OCI-LY7 (cell line): ENCODE measurements around the gene TSG101. TPM values are rescaled to one million over a fixed set of nuclear protein-coding genes. Genes with fewer than 3 reads are reported as not detected.

Experiments used
- BruUV-seq: library from RNA; stranded (reverse); fragments of 400-500 nt; replicated peaks from 2 replicates; lab custom pipeline; 2021; lab: Mats Ljungman, UMichigan
- CTCF ChIA-PET: fragments of 300-600 bp; sonication (Branson Sonifier 250); formaldehyde crosslinking; loops from one replicate; lab custom pipeline; 2022; ENCODE audit warnings: antibody characterized with exemption; ENCODE audit not compliant: unreplicated experiment; lab: Charles Lee
- POLR2A ChIA-PET: fragments of 300-600 bp; sonication (Branson Sonifier 250); formaldehyde crosslinking; loops from one replicate; lab custom pipeline; 2022; ENCODE audit warnings: antibody characterized with exemption; lab: Charles Lee
- DNase-seq: peaks from one replicate; pipeline ENCODE4 v3.0.0-alpha.2; 2015; ENCODE audit warnings: low spot score
- H2AFZ ChIP-seq: fragments of 200-600 bp; sonication (generic), shearing (Covaris generic); 2 replicates; pipeline ENCODE4 v1.6.1; 2014; ENCODE audit warnings: mild to moderate bottlenecking, antibody characterized with exemption, low read length, moderate library complexity
- H3K27ac ChIP-seq: fragments of 200-600 bp; sonication (generic); 2 replicates; pipeline ENCODE4 v1.5.1; 2014; ENCODE audit warnings: mixed run types, low read depth, mild to moderate bottlenecking, moderate library complexity, low read length, inconsistent platforms; ENCODE audit not compliant: poor library complexity, severe bottlenecking
- H3K36me3 ChIP-seq: fragments of 200-600 bp; sonication (generic); 2 replicates; pipeline ENCODE4 v1.6.1; 2014; ENCODE audit warnings: mild to moderate bottlenecking, antibody characterized with exemption, low read length, moderate library complexity, mixed read lengths; ENCODE audit not compliant: insufficient read depth
- H3K4me1 ChIP-seq: fragments of 200-600 bp; sonication (generic); 2 replicates; pipeline ENCODE4 v1.5.1; 2014; ENCODE audit warnings: mild to moderate bottlenecking, low read length; ENCODE audit not compliant: insufficient read depth, poor library complexity, severe bottlenecking
- H3K4me2 ChIP-seq: fragments of 200-600 bp; sonication (generic); 2 replicates; pipeline ENCODE4 v1.6.1; 2014; ENCODE audit warnings: mild to moderate bottlenecking, low read length
- H3K4me3 ChIP-seq: fragments of 200-600 bp; sonication (generic); 2 replicates; pipeline ENCODE4 v1.5.1; 2014; ENCODE audit warnings: mild to moderate bottlenecking, low read depth, low read length; ENCODE audit not compliant: poor library complexity, severe bottlenecking
- H3K79me2 ChIP-seq: fragments of 200-600 bp; sonication (generic); 2 replicates; pipeline ENCODE4 v1.6.1; 2016; ENCODE audit warnings: low read depth, mild to moderate bottlenecking, low read length, moderate library complexity, mixed read lengths; ENCODE audit not compliant: insufficient read depth
- H3K9me2 ChIP-seq: fragments of 200-600 bp; sonication (generic); 2 replicates; pipeline ENCODE4 v1.6.1; 2016; ENCODE audit warnings: mild to moderate bottlenecking, low read length, mixed read lengths; ENCODE audit not compliant: insufficient read depth
- H3K9me3 ChIP-seq: fragments of 200-600 bp; sonication (generic); 2 replicates; pipeline ENCODE4 v1.6.1; 2014; ENCODE audit warnings: mild to moderate bottlenecking, mixed run types, low read length, mixed read lengths
- H4K20me1 ChIP-seq: fragments of 200-600 bp; sonication (generic); 2 replicates; pipeline ENCODE4 v1.6.1; 2014; ENCODE audit warnings: mild to moderate bottlenecking, antibody characterized with exemption, low read length, moderate library complexity, mixed read lengths; ENCODE audit not compliant: insufficient read depth
- EZH2phosphoT487 ChIP-seq: fragments of 200-600 bp; sonication (generic); IDR thresholded peaks from 2 replicates; pipeline ENCODE4 v1.6.1; 2018; ENCODE audit warnings: low read depth, borderline replicate concordance, mild to moderate bottlenecking, mixed run types, antibody characterized with exemption, low read length, moderate library complexity, mixed read lengths
- intact Hi-C: fragments of 100-400 bp; cut with micrococcal nuclease; formaldehyde crosslinking; loops from one replicate; pipeline ENCODE4 v1.10.0; 2022; ENCODE audit not compliant: unreplicated experiment
- total RNA-seq, 2 experiments: library from RNA; depleted of rRNA in 1 of 2; stranded (reverse); fragments of >200 nt in 1 of 2; shearing (Covaris generic) in 1 of 2; gene quantifications; 2 replicates each; pipeline ENCODE4 v1.2.3, GENCODE V29; 2014 to 2022
- TF ChIP-seq, protein P1 (sequence below): fragments of 200-600 bp; sonication (generic); conservative IDR thresholded peaks from 2 replicates; pipeline ENCODE4 v1.5.1; 2014; ENCODE audit warnings: mild to moderate bottlenecking, antibody characterized with exemption, low read length, moderate library complexity, mixed read lengths

TSG101 gene
- total RNA-seq, 2 experiments from 2014 or later, result 54.2 to 96.8 TPM

DNA sequence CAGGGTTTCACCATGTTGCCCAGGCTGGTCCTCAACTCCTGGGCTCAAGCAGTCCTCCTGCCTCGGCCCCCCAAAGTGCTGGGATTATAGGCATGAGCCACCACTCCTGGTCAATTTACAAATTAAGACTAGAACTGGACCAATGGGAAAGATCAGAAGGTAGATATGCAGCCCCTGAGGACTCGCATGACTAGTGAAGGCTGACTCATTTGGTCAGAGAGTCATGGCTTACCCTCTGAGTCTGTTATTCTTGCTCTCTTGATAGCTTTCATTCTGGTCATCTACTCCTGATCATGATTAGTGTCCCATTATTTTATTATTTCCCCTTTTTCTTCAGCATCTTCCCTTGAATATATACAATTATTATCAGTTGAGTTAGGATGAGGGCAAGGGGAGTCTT, 73.8 kb downstream of the TSG101 start:
- no peak for DNase-seq
- no peaks in the 10 kb centered on the region for H4K20me1 ChIP-seq
- no peaks in the 10 kb centered on the region for H3K9me3 ChIP-seq
- TF ChIP-seq, protein P1, sequence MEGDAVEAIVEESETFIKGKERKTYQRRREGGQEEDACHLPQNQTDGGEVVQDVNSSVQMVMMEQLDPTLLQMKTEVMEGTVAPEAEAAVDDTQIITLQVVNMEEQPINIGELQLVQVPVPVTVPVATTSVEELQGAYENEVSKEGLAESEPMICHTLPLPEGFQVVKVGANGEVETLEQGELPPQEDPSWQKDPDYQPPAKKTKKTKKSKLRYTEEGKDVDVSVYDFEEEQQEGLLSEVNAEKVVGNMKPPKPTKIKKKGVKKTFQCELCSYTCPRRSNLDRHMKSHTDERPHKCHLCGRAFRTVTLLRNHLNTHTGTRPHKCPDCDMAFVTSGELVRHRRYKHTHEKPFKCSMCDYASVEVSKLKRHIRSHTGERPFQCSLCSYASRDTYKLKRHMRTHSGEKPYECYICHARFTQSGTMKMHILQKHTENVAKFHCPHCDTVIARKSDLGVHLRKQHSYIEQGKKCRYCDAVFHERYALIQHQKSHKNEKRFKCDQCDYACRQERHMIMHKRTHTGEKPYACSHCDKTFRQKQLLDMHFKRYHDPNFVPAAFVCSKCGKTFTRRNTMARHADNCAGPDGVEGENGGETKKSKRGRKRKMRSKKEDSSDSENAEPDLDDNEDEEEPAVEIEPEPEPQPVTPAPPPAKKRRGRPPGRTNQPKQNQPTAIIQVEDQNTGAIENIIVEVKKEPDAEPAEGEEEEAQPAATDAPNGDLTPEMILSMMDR, result no peak
- no peak for TF ChIP-seq EZH2phosphoT487
- no peak overlapping the region for H3K27ac ChIP-seq
- no peaks in the 10 kb centered on the region for H3K36me3 ChIP-seq
- BruUV-seq, result no TSS peak
- no peaks in the 10 kb centered on the region for H3K79me2 ChIP-seq
- ChIA-PET CTCF (no interaction called here), POLR2A (interaction anchor here (0.6 to 1.3 kb wide), 6 partner anchors 8 to 183 kb away, joined by 3 to 4 read pairs (median 3); no protein-coding TSS in a partner anchor)
- no peaks in the 10 kb centered on the region for H3K4me1 ChIP-seq
- no peak overlapping the region for H2AFZ ChIP-seq
- H3K9me2 ChIP-seq, result no peaks in the 10 kb centered on the region
- intact Hi-C loops, result no loop called here
- no peak overlapping the region for H3K4me3 ChIP-seq
- no peak overlapping the region for H3K4me2 ChIP-seq

- Histone ChIP-seq H3K36me3 (no peaks in the 10 kb centered on the region), H3K27ac (no peak overlapping the region), H3K4me3 (no peak overlapping the region), H3K9me2 (no peaks in the 10 kb centered on the region), H2AFZ (no peak overlapping the region), H4K20me1 (no peaks in the 10 kb centered on the region), H3K4me2 (no peak overlapping the region), H3K79me2 (no peaks in the 10 kb centered on the region), H3K4me1 (no peaks in the 10 kb centered on the region), H3K9me3 (no peaks in the 10 kb centered on the region)
- DNase-seq, result no peak
- POLR2A ChIA-PET, result interaction anchor here (0.6 to 1.1 kb wide), 6 partner anchors 18 to 332 kb away, joined by 3 to 6 read pairs (median 4); no protein-coding TSS in a partner anchor
- BruUV-seq, result no TSS peak
- CTCF ChIA-PET, result no interaction called here
- TF ChIP-seq EZH2phosphoT487, result no peak
- TF ChIP-seq, protein P1, result no peak
- intact Hi-C loops, result no loop called here
Observed at GRCh38 chr11:18449251-18449650, 77.5 kb downstream of the TSG101 start.

DNA sequence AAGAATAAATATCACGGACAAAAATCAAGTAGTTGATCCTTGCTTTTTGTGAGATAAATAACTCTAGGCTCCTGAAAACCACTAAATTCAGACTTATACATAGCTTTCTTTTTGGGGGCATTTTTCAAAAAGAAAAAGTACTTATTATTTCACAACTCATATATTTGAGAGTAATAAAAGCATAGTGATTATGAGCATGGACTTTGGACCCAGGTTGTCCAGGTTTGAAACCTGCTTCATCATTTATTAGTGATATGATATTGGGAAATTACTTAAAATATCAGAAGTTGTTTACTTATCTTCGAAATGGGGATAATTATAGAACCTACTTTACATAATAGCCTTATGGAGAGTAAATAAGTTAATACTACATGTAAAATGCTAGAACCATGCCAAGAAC, 88.1 kb downstream of the TSG101 start:
- ChIA-PET POLR2A (interaction anchor here (0.5 to 0.7 kb wide), 3 partner anchors 23 to 1379 kb away, joined by 3 to 6 read pairs (median 3); no protein-coding TSS in a partner anchor), CTCF (no interaction called here)
- Histone ChIP-seq H3K27ac (no peak overlapping the region), H3K9me3 (peaks cover 8% of the 10 kb centered on the region), H3K9me2 (no peaks in the 10 kb centered on the region), H2AFZ (no peak overlapping the region), H3K4me2 (no peak overlapping the region), H3K36me3 (no peaks in the 10 kb centered on the region), H4K20me1 (no peaks in the 10 kb centered on the region), H3K4me1 (no peaks in the 10 kb centered on the region), H3K4me3 (no peak overlapping the region), H3K79me2 (no peaks in the 10 kb centered on the region)
- DNase-seq, result no peak
- BruUV-seq, result no TSS peak
- TF ChIP-seq, protein P1, result no peak
- no peak for TF ChIP-seq EZH2phosphoT487
- intact Hi-C loops, result no loop called here

Other genes starting within 250 kb of the TSG101 start
- 23.0 and 31.1 TPM in 2 replicates for gene HPS5, start 204.8 kb downstream of the TSG101 start, total RNA-seq (2014; rRNA removed; shearing (Covaris generic))
- 25.4 and 29.9 TPM in 2 replicates for gene HPS5, start 204.8 kb downstream of the TSG101 start, total RNA-seq (2022)
- 48.0 and 53.1 TPM in 2 replicates for gene GTF2H1, start 204.4 kb downstream of the TSG101 start, total RNA-seq (2014; rRNA removed; shearing (Covaris generic))
- gene GTF2H1, start 204.4 kb downstream of the TSG101 start, total RNA-seq (2022), result 58.0 and 62.1 TPM in 2 replicates
- gene LDHA, start 132.4 kb downstream of the TSG101 start, total RNA-seq (2014; rRNA removed; shearing (Covaris generic)), result 398 and 399 TPM in 2 replicates
- gene LDHA, start 132.4 kb downstream of the TSG101 start, total RNA-seq (2022), result 700 and 1,156 TPM in 2 replicates
- gene LDHC, start 114.6 kb downstream of the TSG101 start, total RNA-seq (2014; rRNA removed; shearing (Covaris generic)), result not detected in 2 replicates
- not detected in 2 replicates for gene LDHC, start 114.6 kb downstream of the TSG101 start, total RNA-seq (2022)
- gene LDHAL6A, start 71.1 kb downstream of the TSG101 start, total RNA-seq (2014; rRNA removed; shearing (Covaris generic)), result not detected in 2 replicates
- gene LDHAL6A, start 71.1 kb downstream of the TSG101 start, total RNA-seq (2022), result not detected in 2 replicates
- 1.3 and 1.5 TPM in 2 replicates for gene UEVLD, start 61.8 kb upstream of the TSG101 start, total RNA-seq (2014; rRNA removed; shearing (Covaris generic))
- gene UEVLD, start 61.8 kb upstream of the TSG101 start, total RNA-seq (2022), result 3.5 and 4.7 TPM in 2 replicates
- not detected in 2 replicates for gene MISFA, start 72.8 kb upstream of the TSG101 start, total RNA-seq (2014; rRNA removed; shearing (Covaris generic))
- 1.00 TPM in 1 of 2 replicates, not detected in the other for gene MISFA, start 72.8 kb upstream of the TSG101 start, total RNA-seq (2022)
- gene SPTY2D1, start 107.4 kb upstream of the TSG101 start, total RNA-seq (2014; rRNA removed; shearing (Covaris generic)), result 15.6 and 15.8 TPM in 2 replicates
- gene SPTY2D1, start 107.4 kb upstream of the TSG101 start, total RNA-seq (2022), result 15.8 and 16.9 TPM in 2 replicates
- 0.39 and 0.92 TPM in 2 replicates for gene TMEM86A, start 171.8 kb upstream of the TSG101 start, total RNA-seq (2014; rRNA removed; shearing (Covaris generic))
- 1.2 and 2.7 TPM in 2 replicates for gene TMEM86A, start 171.8 kb upstream of the TSG101 start, total RNA-seq (2022)
- gene IGSF22, start 199.2 kb upstream of the TSG101 start, total RNA-seq (2014; rRNA removed; shearing (Covaris generic)), result not detected in 2 replicates
- gene IGSF22, start 199.2 kb upstream of the TSG101 start, total RNA-seq (2022), result not detected in 2 replicates